WTC11 (cell line): Measurements from ENCODE around the gene C20orf144. TPM values are rescaled to one million over a fixed set of nuclear protein-coding genes. Genes with fewer than 3 reads are reported as not detected.

Experiments used
- CREB1 ChIP-seq: sonication (generic); formaldehyde crosslinking; IDR thresholded peaks from 2 replicates; pipeline ENCODE4 v1.8.0; 2023; ENCODE audit warnings: mild to moderate bottlenecking, missing genetic modification reagents
- CREM ChIP-seq: sonication (generic); formaldehyde crosslinking; IDR thresholded peaks from 2 replicates; pipeline ENCODE4 v1.8.1; 2022; ENCODE audit warnings: mild to moderate bottlenecking, missing genetic modification reagents, moderate library complexity
- E2F5 ChIP-seq: sonication (generic); formaldehyde crosslinking; IDR thresholded peaks from 2 replicates; pipeline ENCODE4 v1.8.1; 2022; ENCODE audit warnings: mild to moderate bottlenecking, moderate library complexity, missing genetic modification reagents
- FOXP1 ChIP-seq: sonication (generic); formaldehyde crosslinking; IDR thresholded peaks from 2 replicates; pipeline ENCODE4 v1.8.0; 2022; ENCODE audit warnings: missing genetic modification reagents, mild to moderate bottlenecking, moderate library complexity, borderline replicate concordance
- GABPB1 ChIP-seq: sonication (generic); formaldehyde crosslinking; IDR thresholded peaks from 2 replicates; pipeline ENCODE4 v1.8.1; 2023; ENCODE audit warnings: mild to moderate bottlenecking, missing genetic modification reagents
- GTF2I ChIP-seq: fragments of 250-450 bp; sonication (Bioruptor Pico); conservative IDR thresholded peaks from 2 replicates; pipeline ENCODE4 v1.4.0; 2021; ENCODE audit warnings: mild to moderate bottlenecking
- HMGA2 ChIP-seq: fragments of 250-450 bp; sonication (Bioruptor Pico); IDR thresholded peaks from 2 replicates; pipeline ENCODE4 v1.4.0; 2021; ENCODE audit warnings: mild to moderate bottlenecking, moderate library complexity
- NFYB ChIP-seq: sonication (generic); formaldehyde crosslinking; conservative IDR thresholded peaks from 2 replicates; pipeline ENCODE4 v1.8.0; 2022; ENCODE audit warnings: low read depth, missing genetic modification reagents
- NR1H2 ChIP-seq: sonication (generic); formaldehyde crosslinking; IDR thresholded peaks from 2 replicates; pipeline ENCODE4 v1.9.0; 2021; ENCODE audit warnings: mild to moderate bottlenecking, moderate library complexity, missing genetic modification reagents
- SMAD3 ChIP-seq: sonication (generic); formaldehyde crosslinking; IDR thresholded peaks from 2 replicates; pipeline ENCODE4 v1.8.0; 2022; ENCODE audit warnings: missing genetic modification reagents, mild to moderate bottlenecking, borderline replicate concordance
- SOX15 ChIP-seq: fragments of 250-450 bp; sonication (Bioruptor Pico); IDR thresholded peaks from 2 replicates; pipeline ENCODE4 v1.9.0; 2021; ENCODE audit warnings: mild to moderate bottlenecking
- TCF7 ChIP-seq: sonication (generic); formaldehyde crosslinking; IDR thresholded peaks from 2 replicates; pipeline ENCODE4 v1.8.0; 2022; ENCODE audit warnings: mild to moderate bottlenecking, low read depth, missing genetic modification reagents, moderate library complexity
- ZBTB21 ChIP-seq: sonication (generic); formaldehyde crosslinking; IDR thresholded peaks from 2 replicates; pipeline ENCODE4 v1.8.1; 2023; ENCODE audit warnings: mild to moderate bottlenecking, missing genetic modification reagents, borderline replicate concordance
- ZNF121 ChIP-seq: sonication (generic); formaldehyde crosslinking; IDR thresholded peaks from 2 replicates; pipeline ENCODE4 v1.8.0; 2023; ENCODE audit warnings: missing genetic modification reagents
- ZNF263 ChIP-seq: sonication (generic); formaldehyde crosslinking; IDR thresholded peaks from 2 replicates; pipeline ENCODE4 v1.8.1; 2022; ENCODE audit warnings: low read depth, mild to moderate bottlenecking, moderate library complexity, missing genetic modification reagents
- ZNF423 ChIP-seq: fragments of 250-450 bp; sonication (Bioruptor Pico); IDR thresholded peaks from 2 replicates; pipeline ENCODE4 v2.1.2; 2022; ENCODE audit warnings: mild to moderate bottlenecking, moderate library complexity
- ZNF512 ChIP-seq: sonication (generic); formaldehyde crosslinking; IDR thresholded peaks from 2 replicates; pipeline ENCODE4 v1.8.1; 2022; ENCODE audit warnings: missing genetic modification reagents, borderline replicate concordance
- ZSCAN18 ChIP-seq: fragments of 250-450 bp; sonication (Bioruptor Pico); IDR thresholded peaks from 2 replicates; pipeline ENCODE4 v2.1.2; 2022; ENCODE audit warnings: mild to moderate bottlenecking, moderate library complexity
- total RNA-seq: library from RNA; stranded (reverse); gene quantifications from 3 replicates; pipeline ENCODE4 v1.2.3, GENCODE V29; 2021
- TF ChIP-seq, protein P1 (sequence below): fragments of 250-450 bp; sonication (Bioruptor Pico); conservative IDR thresholded peaks from 2 replicates; pipeline ENCODE4 v1.9.0; 2021; ENCODE audit warnings: mild to moderate bottlenecking
- TF ChIP-seq, protein P2 (sequence below): sonication (generic); formaldehyde crosslinking; IDR thresholded peaks from 2 replicates; pipeline ENCODE4 v1.8.0; 2022; ENCODE audit warnings: mild to moderate bottlenecking, missing genetic modification reagents
- TF ChIP-seq, protein P3 (sequence below): sonication (generic); formaldehyde crosslinking; IDR thresholded peaks from 2 replicates; pipeline ENCODE4 v1.8.1; 2023; ENCODE audit warnings: mild to moderate bottlenecking, missing genetic modification reagents, borderline replicate concordance
- TF ChIP-seq, protein P4 (sequence below): sonication (generic); formaldehyde crosslinking; IDR thresholded peaks from 2 replicates; pipeline ENCODE4 v1.8.0; 2023; ENCODE audit warnings: missing genetic modification reagents, mild to moderate bottlenecking, borderline replicate concordance

Gene C20orf144
- total RNA-seq, 1 experiment from 2014 or later: 0.09 TPM

- TF ChIP-seq, protein P1, sequence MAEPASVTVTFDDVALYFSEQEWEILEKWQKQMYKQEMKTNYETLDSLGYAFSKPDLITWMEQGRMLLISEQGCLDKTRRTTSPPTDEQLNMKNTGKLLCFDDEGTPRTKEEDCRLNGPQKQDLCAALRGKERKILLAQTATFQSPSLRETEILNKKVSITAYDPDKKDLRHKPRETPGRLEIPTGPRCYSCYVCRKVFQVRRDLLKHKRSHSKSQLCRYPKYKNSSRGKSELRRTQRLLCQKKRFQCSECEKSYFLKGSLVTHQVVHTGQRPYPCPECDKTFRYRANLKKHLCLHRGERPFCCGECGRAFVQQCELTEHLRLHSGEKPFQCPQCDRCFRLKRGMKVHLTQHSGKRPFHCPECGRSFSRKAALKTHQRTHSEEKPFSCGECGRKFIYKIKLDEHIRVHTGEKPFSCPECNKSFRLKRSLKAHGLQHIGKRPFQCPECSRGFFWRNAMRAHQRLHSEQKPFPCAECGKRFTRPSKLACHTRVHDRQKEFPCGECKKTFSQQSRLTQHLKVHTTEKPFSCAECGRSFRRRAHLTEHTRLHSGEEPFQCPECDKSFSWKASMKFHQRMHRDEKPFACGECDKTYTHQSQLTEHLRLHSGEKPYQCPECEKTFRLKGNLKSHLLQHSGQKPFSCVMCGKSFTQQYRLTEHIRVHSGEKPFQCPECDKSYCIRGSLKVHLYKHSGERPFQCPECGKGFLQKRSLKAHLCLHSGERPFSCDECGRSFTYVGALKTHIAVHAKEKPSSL (CRISPR knock-in tag): no peak
- TF ChIP-seq NFYB (CRISPR knock-in tag) (no peak), ZBTB21 (peak; percentile 85), SMAD3 (CRISPR knock-in tag) (peak; percentile 30; the same call in 1 of the 2 replicates), CREB1 (CRISPR knock-in tag) (0 out of 2 replicates have a peak, but pooled peaks have one; percentile 42), ZSCAN18 (CRISPR knock-in tag) (no peak), FOXP1 (CRISPR knock-in tag) (0 out of 2 replicates have a peak, but pooled peaks have one; percentile 44), GABPB1 (no peak), ZNF121 (no peak), ZNF512 (CRISPR knock-in tag) (no peak), HMGA2 (CRISPR knock-in tag) (no peak), ZNF263 (CRISPR knock-in tag) (no peak), NR1H2 (no peak), ZNF423 (CRISPR knock-in tag) (no peak), CREM (CRISPR knock-in tag) (no peak), SOX15 (CRISPR knock-in tag) (no peak), E2F5 (CRISPR knock-in tag) (no peak), TCF7 (no peak), GTF2I (CRISPR knock-in tag) (0 out of 2 replicates have a peak, but pooled peaks have one; percentile 3)
- TF ChIP-seq, protein P2, sequence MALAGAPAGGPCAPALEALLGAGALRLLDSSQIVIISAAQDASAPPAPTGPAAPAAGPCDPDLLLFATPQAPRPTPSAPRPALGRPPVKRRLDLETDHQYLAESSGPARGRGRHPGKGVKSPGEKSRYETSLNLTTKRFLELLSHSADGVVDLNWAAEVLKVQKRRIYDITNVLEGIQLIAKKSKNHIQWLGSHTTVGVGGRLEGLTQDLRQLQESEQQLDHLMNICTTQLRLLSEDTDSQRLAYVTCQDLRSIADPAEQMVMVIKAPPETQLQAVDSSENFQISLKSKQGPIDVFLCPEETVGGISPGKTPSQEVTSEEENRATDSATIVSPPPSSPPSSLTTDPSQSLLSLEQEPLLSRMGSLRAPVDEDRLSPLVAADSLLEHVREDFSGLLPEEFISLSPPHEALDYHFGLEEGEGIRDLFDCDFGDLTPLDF: 0 out of 2 replicates have a peak, but pooled peaks have one; percentile 42
- TF ChIP-seq, protein P3, sequence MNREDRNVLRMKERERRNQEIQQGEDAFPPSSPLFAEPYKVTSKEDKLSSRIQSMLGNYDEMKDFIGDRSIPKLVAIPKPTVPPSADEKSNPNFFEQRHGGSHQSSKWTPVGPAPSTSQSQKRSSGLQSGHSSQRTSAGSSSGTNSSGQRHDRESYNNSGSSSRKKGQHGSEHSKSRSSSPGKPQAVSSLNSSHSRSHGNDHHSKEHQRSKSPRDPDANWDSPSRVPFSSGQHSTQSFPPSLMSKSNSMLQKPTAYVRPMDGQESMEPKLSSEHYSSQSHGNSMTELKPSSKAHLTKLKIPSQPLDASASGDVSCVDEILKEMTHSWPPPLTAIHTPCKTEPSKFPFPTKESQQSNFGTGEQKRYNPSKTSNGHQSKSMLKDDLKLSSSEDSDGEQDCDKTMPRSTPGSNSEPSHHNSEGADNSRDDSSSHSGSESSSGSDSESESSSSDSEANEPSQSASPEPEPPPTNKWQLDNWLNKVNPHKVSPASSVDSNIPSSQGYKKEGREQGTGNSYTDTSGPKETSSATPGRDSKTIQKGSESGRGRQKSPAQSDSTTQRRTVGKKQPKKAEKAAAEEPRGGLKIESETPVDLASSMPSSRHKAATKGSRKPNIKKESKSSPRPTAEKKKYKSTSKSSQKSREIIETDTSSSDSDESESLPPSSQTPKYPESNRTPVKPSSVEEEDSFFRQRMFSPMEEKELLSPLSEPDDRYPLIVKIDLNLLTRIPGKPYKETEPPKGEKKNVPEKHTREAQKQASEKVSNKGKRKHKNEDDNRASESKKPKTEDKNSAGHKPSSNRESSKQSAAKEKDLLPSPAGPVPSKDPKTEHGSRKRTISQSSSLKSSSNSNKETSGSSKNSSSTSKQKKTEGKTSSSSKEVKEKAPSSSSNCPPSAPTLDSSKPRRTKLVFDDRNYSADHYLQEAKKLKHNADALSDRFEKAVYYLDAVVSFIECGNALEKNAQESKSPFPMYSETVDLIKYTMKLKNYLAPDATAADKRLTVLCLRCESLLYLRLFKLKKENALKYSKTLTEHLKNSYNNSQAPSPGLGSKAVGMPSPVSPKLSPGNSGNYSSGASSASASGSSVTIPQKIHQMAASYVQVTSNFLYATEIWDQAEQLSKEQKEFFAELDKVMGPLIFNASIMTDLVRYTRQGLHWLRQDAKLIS (CRISPR knock-in tag): peak; percentile 81
- TF ChIP-seq, protein P4, sequence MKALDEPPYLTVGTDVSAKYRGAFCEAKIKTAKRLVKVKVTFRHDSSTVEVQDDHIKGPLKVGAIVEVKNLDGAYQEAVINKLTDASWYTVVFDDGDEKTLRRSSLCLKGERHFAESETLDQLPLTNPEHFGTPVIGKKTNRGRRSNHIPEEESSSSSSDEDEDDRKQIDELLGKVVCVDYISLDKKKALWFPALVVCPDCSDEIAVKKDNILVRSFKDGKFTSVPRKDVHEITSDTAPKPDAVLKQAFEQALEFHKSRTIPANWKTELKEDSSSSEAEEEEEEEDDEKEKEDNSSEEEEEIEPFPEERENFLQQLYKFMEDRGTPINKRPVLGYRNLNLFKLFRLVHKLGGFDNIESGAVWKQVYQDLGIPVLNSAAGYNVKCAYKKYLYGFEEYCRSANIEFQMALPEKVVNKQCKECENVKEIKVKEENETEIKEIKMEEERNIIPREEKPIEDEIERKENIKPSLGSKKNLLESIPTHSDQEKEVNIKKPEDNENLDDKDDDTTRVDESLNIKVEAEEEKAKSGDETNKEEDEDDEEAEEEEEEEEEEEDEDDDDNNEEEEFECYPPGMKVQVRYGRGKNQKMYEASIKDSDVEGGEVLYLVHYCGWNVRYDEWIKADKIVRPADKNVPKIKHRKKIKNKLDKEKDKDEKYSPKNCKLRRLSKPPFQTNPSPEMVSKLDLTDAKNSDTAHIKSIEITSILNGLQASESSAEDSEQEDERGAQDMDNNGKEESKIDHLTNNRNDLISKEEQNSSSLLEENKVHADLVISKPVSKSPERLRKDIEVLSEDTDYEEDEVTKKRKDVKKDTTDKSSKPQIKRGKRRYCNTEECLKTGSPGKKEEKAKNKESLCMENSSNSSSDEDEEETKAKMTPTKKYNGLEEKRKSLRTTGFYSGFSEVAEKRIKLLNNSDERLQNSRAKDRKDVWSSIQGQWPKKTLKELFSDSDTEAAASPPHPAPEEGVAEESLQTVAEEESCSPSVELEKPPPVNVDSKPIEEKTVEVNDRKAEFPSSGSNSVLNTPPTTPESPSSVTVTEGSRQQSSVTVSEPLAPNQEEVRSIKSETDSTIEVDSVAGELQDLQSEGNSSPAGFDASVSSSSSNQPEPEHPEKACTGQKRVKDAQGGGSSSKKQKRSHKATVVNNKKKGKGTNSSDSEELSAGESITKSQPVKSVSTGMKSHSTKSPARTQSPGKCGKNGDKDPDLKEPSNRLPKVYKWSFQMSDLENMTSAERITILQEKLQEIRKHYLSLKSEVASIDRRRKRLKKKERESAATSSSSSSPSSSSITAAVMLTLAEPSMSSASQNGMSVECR (CRISPR knock-in tag): peak; percentile 70; the same call in 1 of the 2 replicates
These were observed 5.7 kb downstream of the C20orf144 start (continued) for GRCh38 chr20:33667676-33668465.
